Activated gamma-delta T cell treated with Interleukin-2 at 50 U/mL for 16 hours (primary cell): ENCODE results near the gene COQ6.
"Not testable (repeated sequence)": the region's sequence is repeated elsewhere in the genome, so short reads cannot be mapped to it uniquely, and the experiment has no call there.

ENCODE experiments used
- DNase-seq: peaks from one replicate; pipeline ENCODE4 v3.0.0-alpha.2; 2020

COQ6 gene

GRCh38 chr14:73988656-73989055 lies 38.6 kb downstream of the COQ6 start:
- DNase-seq = not testable (repeated sequence)

DNA sequence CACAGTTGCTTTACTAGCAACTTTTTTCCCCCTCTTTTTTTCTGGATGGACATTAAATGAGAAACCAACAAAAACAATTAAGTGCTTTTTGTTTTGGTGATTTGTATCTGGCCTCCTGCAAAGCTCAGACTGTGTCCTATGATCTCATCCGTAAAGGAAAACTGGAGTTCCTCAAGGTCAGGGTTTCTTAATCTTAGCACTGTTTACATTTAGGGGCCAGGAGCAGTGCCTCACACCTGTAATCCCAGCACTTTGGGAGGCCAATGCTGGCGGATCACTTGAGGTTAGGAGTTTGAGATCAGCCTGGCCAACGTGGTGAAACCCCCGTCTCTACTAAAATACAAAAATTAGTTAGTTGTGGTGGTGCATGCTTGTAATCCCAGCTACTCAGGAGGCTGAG lies 41.0 kb downstream of the COQ6 start:
- DNase-seq = no peak

DNA sequence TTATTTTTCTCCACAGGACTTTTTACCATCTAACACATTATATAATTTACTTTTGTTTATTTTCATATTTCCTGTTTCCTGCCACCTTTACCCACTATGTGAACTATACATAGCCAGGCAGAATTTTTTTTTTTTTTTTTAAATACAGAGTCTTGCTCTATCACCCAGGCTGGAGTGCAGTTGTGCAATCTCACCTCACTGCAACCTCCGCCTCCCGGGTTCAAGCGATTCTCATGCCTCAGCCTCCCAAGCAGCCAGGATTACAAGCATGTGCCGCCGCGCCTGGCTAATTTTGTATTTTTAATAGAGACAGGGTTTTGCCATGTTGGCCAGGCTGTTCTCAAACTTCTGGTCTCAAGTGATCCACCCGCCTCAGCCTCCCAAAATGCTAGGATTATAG lies 44.8 kb downstream of the COQ6 start:
- not testable (repeated sequence) for DNase-seq

GRCh38 chr14:73995977-73996378 lies 45.9 kb downstream of the COQ6 start:
- DNase-seq = no peak

- DNase-seq = no peak
Observed at GRCh38 chr14:73996731-73997107, 46.6 kb downstream of the COQ6 start.

- DNase-seq = no peak
Observed at GRCh38 chr14:73997108-73997943, 47.2 kb downstream of the COQ6 start.

GRCh38 chr14:73997944-73998447 lies 47.9 kb downstream of the COQ6 start:
- DNase-seq = no peak

- no peak for DNase-seq
Observed at GRCh38 chr14:73998726-73999125, 48.6 kb downstream of the COQ6 start.

- not testable (repeated sequence) for DNase-seq
Observed at GRCh38 chr14:74005664-74006063, 55.6 kb downstream of the COQ6 start.

GRCh38 chr14:74008843-74009499 lies 58.9 kb downstream of the COQ6 start:
- DNase-seq = no peak
